VCaP (cell line): ENCODE data around the gene DDR2.

Source experiments
- H3K27ac ChIP-seq: fragments of 450-650 bp; 2 replicates; pipeline ENCODE4 v1.5.1; 2017
- CTCF ChIP-seq: fragments of 450-650 bp; conservative IDR thresholded peaks from 2 replicates; pipeline ENCODE4 v1.5.1; 2017; ENCODE audit warnings: mild to moderate bottlenecking, moderate library complexity

The DDR2 gene

GRCh38 chr1:162632698-162633080, 425 bp downstream of the DDR2 start:
- H3K27ac ChIP-seq, result no peak overlapping the region
- TF ChIP-seq CTCF, result no peak

- TF ChIP-seq CTCF, result no peak
- H3K27ac ChIP-seq, result no peak overlapping the region
Measured at GRCh38 chr1:162633081-162633762, 958 bp downstream of the DDR2 start.

- no peak for TF ChIP-seq CTCF
- no peak overlapping the region for H3K27ac ChIP-seq
Measured at GRCh38 chr1:162635418-162635817, 3.2 kb downstream of the DDR2 start.

- TF ChIP-seq CTCF, result no peak
- H3K27ac ChIP-seq, result no peak overlapping the region
Measured at GRCh38 chr1:162639718-162640117, 7.5 kb downstream of the DDR2 start.

- no peak overlapping the region for H3K27ac ChIP-seq
- TF ChIP-seq CTCF, result no peak
Measured at GRCh38 chr1:162641114-162641513, 8.8 kb downstream of the DDR2 start.

- no peak for TF ChIP-seq CTCF
- no peak overlapping the region for H3K27ac ChIP-seq
Measured at GRCh38 chr1:162644986-162645314, 12.7 kb downstream of the DDR2 start.

GRCh38 chr1:162645666-162646065, 13.4 kb downstream of the DDR2 start:
- H3K27ac ChIP-seq, result no peak overlapping the region
- TF ChIP-seq CTCF, result no peak
